HCT116 (cell line): ENCODE results near the gene SOST.

Experiments
- ATF3 ChIP-seq: IDR thresholded peaks from 2 replicates; pipeline ENCODE4 v1.6.1; 2012
- CTCF ChIP-seq, 3 experiments: fragments of 200-600 bp in 1 of 3; sonication (generic) in 1 of 3; IDR thresholded peaks in 2 of 3; conservative IDR thresholded peaks in 1 of 3; 2 replicates each; pipeline ENCODE4 v1.5.1; 2012 to 2017; ENCODE audit warnings: low read depth in 2 of 3, low read length in 2 of 3, antibody characterized with exemption in 1 of 3, borderline replicate concordance in 1 of 3, control low read depth in 1 of 3, mild to moderate bottlenecking in 1 of 3, mixed read lengths in 1 of 3, mixed run types in 1 of 3, moderate library complexity in 1 of 3; ENCODE audit not compliant: insufficient read depth in 1 of 3
- EZH2 ChIP-seq: fragments of 200-600 bp; sonication (generic); IDR thresholded peaks from 2 replicates; pipeline ENCODE4 v1.6.1; 2017; ENCODE audit warnings: antibody characterized with exemption, mixed run types
- POLR2AphosphoS5 ChIP-seq: IDR thresholded peaks from 2 replicates; pipeline ENCODE4 v1.6.1; 2011; ENCODE audit warnings: mild to moderate bottlenecking, low read depth, low read length, moderate library complexity
- ZNF274 ChIP-seq: fragments of 200-500 bp; sonication (Bioruptor generic); IDR thresholded peaks from 2 replicates; pipeline ENCODE4 v1.6.1; 2014; ENCODE audit warnings: mild to moderate bottlenecking, low read depth, low read length, inconsistent platforms

- TF ChIP-seq CTCF (IDR thresholded peaks at IDR 0.05 in 2 of 3, conservative IDR thresholded peaks at IDR 0.05 in 1 of 3; ENCODE audit: borderline replicate concordance in 1 of 3, insufficient read depth in 1 of 3, low read depth in 2 of 3, low read length in 2 of 3) (no peak), ZNF274 (no peak), ATF3 (no peak), EZH2 (no peak), POLR2AphosphoS5 (no peak)
Measured at GRCh38 chr17:43758497-43759174, at the start of gene SOST.
